Chondrocyte (in vitro differentiated cells): Measurements from ENCODE around the gene SH3YL1. TPM values are rescaled to one million over a fixed set of nuclear protein-coding genes. Genes with fewer than 3 reads are reported as not detected.

Experiments
- DNase-seq: peaks from one replicate; pipeline ENCODE4 v3.0.0; 2021; ENCODE audit warnings: mixed read lengths, low spot score
- H3K27ac Mint-ChIP-seq: one replicate; pipeline ENCODE4 v1.8.0; 2021; ENCODE audit warnings: mild to moderate bottlenecking, moderate library complexity, mixed read lengths; ENCODE audit not compliant: unreplicated experiment
- H3K27me3 Mint-ChIP-seq: 2 replicates; pipeline ENCODE4 v1.8.0; 2021; ENCODE audit warnings: low read depth, mixed read lengths
- H3K36me3 Mint-ChIP-seq: 2 replicates; pipeline ENCODE4 v1.8.0; 2021; ENCODE audit warnings: low read depth, mixed read lengths
- H3K4me1 Mint-ChIP-seq: 2 replicates; pipeline ENCODE4 v1.8.0; 2021; ENCODE audit warnings: low read depth, mild to moderate bottlenecking, mixed read lengths
- H3K4me3 Mint-ChIP-seq: one replicate; pipeline ENCODE4 v1.8.0; 2021; ENCODE audit warnings: mild to moderate bottlenecking, moderate library complexity, mixed read lengths; ENCODE audit not compliant: unreplicated experiment
- H3K9me3 Mint-ChIP-seq: 2 replicates; pipeline ENCODE4 v1.8.0; 2021; ENCODE audit warnings: low read depth, mixed read lengths
- total RNA-seq: library from RNA; stranded (reverse); gene quantifications from 3 replicates; pipeline ENCODE4 v1.2.1, GENCODE V29; 2021
- TF ChIP-seq, protein P1 (sequence below): fragments of 200-600 bp; sonication (generic); IDR thresholded peaks from 2 replicates; pipeline ENCODE4 v1.5.0; 2021; ENCODE audit warnings: antibody characterized with exemption, mild to moderate bottlenecking, moderate library complexity

The SH3YL1 gene
- total RNA-seq, 1 donor from 2014 or later, result 36.1 TPM

GRCh38 chr2:255195-255594 lies 8.6 kb downstream of the SH3YL1 start:
- no peaks in the 10 kb centered on the region for H3K27me3 Mint-ChIP-seq
- H3K36me3 Mint-ChIP-seq, result peaks cover 19% of the 10 kb centered on the region
- no peaks in the 10 kb centered on the region for H3K4me1 Mint-ChIP-seq
- H3K27ac Mint-ChIP-seq, result no peak overlapping the region
- no peak overlapping the region for H3K4me3 Mint-ChIP-seq
- peaks cover 18% of the 10 kb centered on the region for H3K9me3 Mint-ChIP-seq
- DNase-seq, result no peak
- TF ChIP-seq, protein P1, sequence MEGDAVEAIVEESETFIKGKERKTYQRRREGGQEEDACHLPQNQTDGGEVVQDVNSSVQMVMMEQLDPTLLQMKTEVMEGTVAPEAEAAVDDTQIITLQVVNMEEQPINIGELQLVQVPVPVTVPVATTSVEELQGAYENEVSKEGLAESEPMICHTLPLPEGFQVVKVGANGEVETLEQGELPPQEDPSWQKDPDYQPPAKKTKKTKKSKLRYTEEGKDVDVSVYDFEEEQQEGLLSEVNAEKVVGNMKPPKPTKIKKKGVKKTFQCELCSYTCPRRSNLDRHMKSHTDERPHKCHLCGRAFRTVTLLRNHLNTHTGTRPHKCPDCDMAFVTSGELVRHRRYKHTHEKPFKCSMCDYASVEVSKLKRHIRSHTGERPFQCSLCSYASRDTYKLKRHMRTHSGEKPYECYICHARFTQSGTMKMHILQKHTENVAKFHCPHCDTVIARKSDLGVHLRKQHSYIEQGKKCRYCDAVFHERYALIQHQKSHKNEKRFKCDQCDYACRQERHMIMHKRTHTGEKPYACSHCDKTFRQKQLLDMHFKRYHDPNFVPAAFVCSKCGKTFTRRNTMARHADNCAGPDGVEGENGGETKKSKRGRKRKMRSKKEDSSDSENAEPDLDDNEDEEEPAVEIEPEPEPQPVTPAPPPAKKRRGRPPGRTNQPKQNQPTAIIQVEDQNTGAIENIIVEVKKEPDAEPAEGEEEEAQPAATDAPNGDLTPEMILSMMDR, result no peak

DNA sequence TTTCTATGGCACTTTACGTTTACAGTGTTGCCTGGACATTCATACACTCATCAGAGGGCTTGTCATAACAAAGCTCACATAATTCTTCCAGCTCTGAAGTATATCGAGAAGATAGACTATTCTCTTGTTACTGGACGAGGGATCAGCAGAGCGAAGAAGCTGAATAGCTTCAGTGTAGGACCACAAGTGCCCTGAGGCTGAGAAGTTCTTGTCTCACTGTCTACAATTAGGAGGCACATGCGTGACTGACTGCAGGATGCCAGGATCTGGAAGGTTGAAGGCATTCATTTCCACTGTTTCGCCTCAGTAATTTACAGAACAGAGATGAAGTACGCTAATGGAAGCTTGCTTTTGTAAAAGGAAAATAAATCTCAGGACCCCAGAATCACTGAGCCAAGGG lies 9.6 kb downstream of the SH3YL1 start:
- Mint-ChIP-seq H3K27ac (no peak overlapping the region), H3K27me3 (no peaks in the 10 kb centered on the region), H3K4me3 (no peak overlapping the region), H3K36me3 (peaks cover 17% of the 10 kb centered on the region), H3K4me1 (no peaks in the 10 kb centered on the region), H3K9me3 (peaks cover 18% of the 10 kb centered on the region)
- TF ChIP-seq, protein P1, result no peak
- DNase-seq, result no peak

GRCh38 chr2:253202-253638 lies 10.6 kb downstream of the SH3YL1 start:
- Mint-ChIP-seq H3K9me3 (peaks cover 10% of the 10 kb centered on the region), H3K27ac (no peak overlapping the region), H3K27me3 (no peaks in the 10 kb centered on the region), H3K36me3 (peaks cover 12% of the 10 kb centered on the region), H3K4me1 (no peaks in the 10 kb centered on the region), H3K4me3 (no peak overlapping the region)
- DNase-seq, result no peak
- TF ChIP-seq, protein P1, result no peak

DNA sequence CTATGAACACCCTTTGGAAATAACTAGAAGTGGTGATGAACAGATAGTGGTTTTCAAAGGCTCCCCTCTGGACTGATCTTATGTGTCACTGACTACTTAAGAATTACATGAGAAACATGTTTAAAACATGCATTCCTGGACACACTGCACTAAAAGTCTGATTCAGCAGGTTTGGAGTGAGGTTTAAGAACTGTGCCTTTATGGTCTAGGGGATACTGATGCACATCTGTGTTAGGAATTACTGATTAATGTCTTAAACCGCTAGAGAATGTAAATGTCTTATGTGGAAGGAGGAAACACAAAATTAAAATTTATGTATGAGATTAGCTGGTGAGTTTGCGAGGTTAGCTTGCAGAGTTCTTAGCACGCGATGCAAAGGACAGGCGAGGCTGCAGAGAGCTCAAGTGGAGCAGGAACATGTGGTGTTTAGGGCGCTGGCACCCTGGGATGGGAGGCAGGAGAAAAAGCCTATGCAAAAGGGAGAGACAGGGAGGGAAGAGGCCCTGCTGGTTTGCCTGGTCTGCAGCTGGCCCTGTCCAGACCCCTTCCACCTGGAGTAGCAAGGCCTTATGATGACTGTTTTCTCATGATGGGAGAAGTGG lies 11.7 kb downstream of the SH3YL1 start:
- Mint-ChIP-seq H3K4me1 (peaks cover under 1% of the 10 kb centered on the region), H3K4me3 (no peak overlapping the region), H3K27ac (no peak overlapping the region), H3K9me3 (peaks cover 1% of the 10 kb centered on the region), H3K36me3 (peaks cover 9% of the 10 kb centered on the region), H3K27me3 (no peaks in the 10 kb centered on the region)
- TF ChIP-seq, protein P1, result no peak
- no peak for DNase-seq

GRCh38 chr2:249538-250042 lies 14.2 kb downstream of the SH3YL1 start:
- Mint-ChIP-seq H3K4me1 (peaks cover 10% of the 10 kb centered on the region), H3K27ac (no peak overlapping the region), H3K9me3 (no peaks in the 10 kb centered on the region), H3K4me3 (no peak overlapping the region), H3K27me3 (no peaks in the 10 kb centered on the region), H3K36me3 (peaks cover 13% of the 10 kb centered on the region)
- TF ChIP-seq, protein P1, result no peak
- no peak for DNase-seq
